Mucosa of descending colon (tissue), 3 donors: ENCODE measurements around the gene NUB1. TPM values are rescaled to one million over a fixed set of nuclear protein-coding genes. Genes with fewer than 3 reads are reported as not detected.

Experiments
- ATAC-seq: fragments of 200-7000 bp; cut with Tn5 transposase; one replicate; pipeline ENCODE4 v1.9.1; 2020; ENCODE audit warnings: mild to moderate bottlenecking, moderate library complexity
- DNase-seq, 3 donors: peaks; one replicate each; pipeline ENCODE4 v3.0.0-alpha.2; 2020
- H3K36me3 ChIP-seq: fragments of 200-600 bp; one replicate; pipeline ENCODE4 v1.8.0; 2021; ENCODE audit warnings: low read depth, mild to moderate bottlenecking
- H3K4me1 ChIP-seq: fragments of 200-600 bp; one replicate; pipeline ENCODE4 v1.8.0; 2021; ENCODE audit warnings: low read depth, mild to moderate bottlenecking
- H3K4me3 ChIP-seq: fragments of 200-600 bp; one replicate; pipeline ENCODE4 v1.8.0; 2021; ENCODE audit warnings: mild to moderate bottlenecking
- H3K9me3 ChIP-seq: fragments of 200-600 bp; one replicate; pipeline ENCODE4 v1.8.0; 2021; ENCODE audit warnings: mild to moderate bottlenecking
- intact Hi-C, 2 donors: fragments of 100-400 bp; cut with DNase I in 1 of 2; cut with micrococcal nuclease in 1 of 2; formaldehyde crosslinking; loops; one replicate each; pipeline versions ENCODE4 v1.11.0 to v1.11.1; 2022; cut with DNase I, micrococcal nuclease
- total RNA-seq, 3 donors: library from RNA; stranded (reverse); fragmentation: NEBNext Ultra II Directional in 2 of 3; extraction: Animal tissue kit (Norgen Biotek cat#: 25700) in 2 of 3; gene quantifications; one replicate each; pipeline versions ENCODE4 v1.2.1 to v1.2.4, GENCODE V29; 2021 to 2023
- TF ChIP-seq, protein P1 (sequence below): fragments of 200-600 bp; IDR thresholded peaks from one replicate; pipeline ENCODE4 v1.8.0; 2022; ENCODE audit warnings: antibody characterized with exemption, mild to moderate bottlenecking
- donor health status: DM: no; HTN: no; CAD: no; lungs with moderate emphysema.
- donor health status: DM: no; HTN: no; CAD: no.
- donor health status: DM: no; HTN: yes; CAD: no.

Gene NUB1
- total RNA-seq, 3 donors from 2014 or later, result 66.2 to 77.5 (median 76.9) TPM

DNA sequence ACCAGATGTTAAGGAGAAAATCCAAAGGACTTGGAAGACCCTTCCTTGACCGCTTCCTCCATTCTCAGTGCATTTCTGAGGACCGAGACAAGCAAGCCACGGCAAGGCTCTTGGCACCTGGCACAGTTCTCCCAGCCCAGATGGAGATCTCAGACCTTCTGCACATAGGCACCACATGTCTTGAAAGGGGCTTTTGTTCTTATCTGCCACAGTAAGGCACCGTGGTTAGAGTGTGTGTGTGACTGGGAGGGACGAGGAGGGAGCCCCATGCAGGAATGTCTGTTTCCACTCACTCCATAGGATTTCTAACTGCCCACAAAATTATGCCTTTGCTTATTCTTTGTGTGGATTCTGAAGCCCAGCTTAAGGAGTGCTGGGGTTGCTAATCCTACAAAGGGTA, 78.5 kb downstream of the NUB1 start:
- no peaks in the 10 kb centered on the region for H3K36me3 ChIP-seq
- peaks cover 5% of the 10 kb centered on the region for H3K9me3 ChIP-seq
- intact Hi-C loops, result no loop called here
- ATAC-seq (no peak), DNase-seq (no peak)
- TF ChIP-seq, protein P1, sequence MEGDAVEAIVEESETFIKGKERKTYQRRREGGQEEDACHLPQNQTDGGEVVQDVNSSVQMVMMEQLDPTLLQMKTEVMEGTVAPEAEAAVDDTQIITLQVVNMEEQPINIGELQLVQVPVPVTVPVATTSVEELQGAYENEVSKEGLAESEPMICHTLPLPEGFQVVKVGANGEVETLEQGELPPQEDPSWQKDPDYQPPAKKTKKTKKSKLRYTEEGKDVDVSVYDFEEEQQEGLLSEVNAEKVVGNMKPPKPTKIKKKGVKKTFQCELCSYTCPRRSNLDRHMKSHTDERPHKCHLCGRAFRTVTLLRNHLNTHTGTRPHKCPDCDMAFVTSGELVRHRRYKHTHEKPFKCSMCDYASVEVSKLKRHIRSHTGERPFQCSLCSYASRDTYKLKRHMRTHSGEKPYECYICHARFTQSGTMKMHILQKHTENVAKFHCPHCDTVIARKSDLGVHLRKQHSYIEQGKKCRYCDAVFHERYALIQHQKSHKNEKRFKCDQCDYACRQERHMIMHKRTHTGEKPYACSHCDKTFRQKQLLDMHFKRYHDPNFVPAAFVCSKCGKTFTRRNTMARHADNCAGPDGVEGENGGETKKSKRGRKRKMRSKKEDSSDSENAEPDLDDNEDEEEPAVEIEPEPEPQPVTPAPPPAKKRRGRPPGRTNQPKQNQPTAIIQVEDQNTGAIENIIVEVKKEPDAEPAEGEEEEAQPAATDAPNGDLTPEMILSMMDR, result no peak
- no peak overlapping the region for H3K4me3 ChIP-seq
- no peaks in the 10 kb centered on the region for H3K4me1 ChIP-seq

DNA sequence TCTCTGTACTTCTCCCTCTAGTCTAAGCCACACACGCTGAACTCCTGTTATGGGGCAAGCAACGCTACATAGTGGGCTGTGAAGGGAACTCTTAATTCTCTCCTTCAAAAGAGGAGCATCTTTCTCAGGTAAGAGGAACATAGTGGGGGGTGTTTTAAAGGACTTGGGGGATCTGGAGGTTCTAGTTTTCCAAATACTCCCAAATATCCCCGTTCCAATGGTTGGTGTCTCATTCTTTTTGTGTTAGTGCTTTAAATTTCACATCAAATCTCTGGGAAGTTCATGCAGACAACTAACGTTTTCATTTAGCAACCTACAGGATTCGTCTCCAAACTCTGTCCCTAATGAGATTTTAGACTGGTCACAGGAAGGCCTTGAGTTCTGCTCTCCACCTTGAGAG, 80.6 kb downstream of the NUB1 start:
- Histone ChIP-seq H3K9me3 (peaks cover 5% of the 10 kb centered on the region), H3K4me3 (no peak overlapping the region), H3K36me3 (no peaks in the 10 kb centered on the region), H3K4me1 (peaks cover 4% of the 10 kb centered on the region)
- intact Hi-C loops, result no loop called here
- DNase-seq (no peak), ATAC-seq (no peak)
- TF ChIP-seq, protein P1, result no peak

DNA sequence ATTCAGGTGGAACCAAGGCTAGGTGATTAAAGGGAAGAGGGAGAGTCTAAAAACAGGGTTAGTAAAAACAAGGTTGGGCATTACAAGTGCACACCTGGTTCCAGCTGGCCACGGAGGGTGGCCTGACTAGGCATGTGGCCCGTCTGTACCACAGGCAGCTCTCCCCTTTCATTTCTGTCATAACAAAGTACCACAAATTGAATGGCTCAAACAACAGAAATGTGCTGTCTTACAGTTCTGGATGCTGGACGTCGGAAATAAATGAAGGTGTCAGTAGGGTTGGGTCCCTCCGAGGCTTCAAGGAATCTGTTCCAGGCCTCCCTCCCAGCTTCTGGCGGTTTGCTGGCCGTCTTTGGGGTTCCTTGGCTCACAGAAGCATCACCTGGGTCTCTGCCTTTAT, 81.6 kb downstream of the NUB1 start:
- H3K9me3 ChIP-seq, result peaks cover 5% of the 10 kb centered on the region
- peaks cover 4% of the 10 kb centered on the region for H3K4me1 ChIP-seq
- DNase-seq, result no peak
- H3K36me3 ChIP-seq, result no peaks in the 10 kb centered on the region
- intact Hi-C loops, result no loop called here
- ATAC-seq, result no peak
- H3K4me3 ChIP-seq, result no peak overlapping the region
- TF ChIP-seq, protein P1, result no peak

DNA sequence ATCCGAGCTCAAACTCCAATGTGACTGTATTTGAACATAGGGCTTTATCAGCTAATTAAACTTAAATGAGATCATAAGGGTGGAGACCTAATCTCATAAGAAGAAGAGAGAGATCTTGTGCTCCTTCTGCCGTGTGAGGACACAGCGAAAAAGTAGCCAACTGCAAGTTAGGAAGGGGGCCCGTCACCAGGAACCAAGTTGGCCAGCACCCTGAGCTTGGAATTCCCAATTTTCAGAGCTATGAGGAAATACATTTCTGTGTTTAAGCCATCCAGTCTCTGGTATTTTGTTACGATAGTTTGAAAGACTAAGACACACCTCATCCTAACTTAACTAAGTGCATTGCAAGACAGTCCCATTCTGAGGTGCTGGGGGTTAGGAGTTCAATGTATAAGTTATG, 82.3 kb downstream of the NUB1 start:
- no peak overlapping the region for H3K4me3 ChIP-seq
- H3K36me3 ChIP-seq, result no peaks in the 10 kb centered on the region

DNA sequence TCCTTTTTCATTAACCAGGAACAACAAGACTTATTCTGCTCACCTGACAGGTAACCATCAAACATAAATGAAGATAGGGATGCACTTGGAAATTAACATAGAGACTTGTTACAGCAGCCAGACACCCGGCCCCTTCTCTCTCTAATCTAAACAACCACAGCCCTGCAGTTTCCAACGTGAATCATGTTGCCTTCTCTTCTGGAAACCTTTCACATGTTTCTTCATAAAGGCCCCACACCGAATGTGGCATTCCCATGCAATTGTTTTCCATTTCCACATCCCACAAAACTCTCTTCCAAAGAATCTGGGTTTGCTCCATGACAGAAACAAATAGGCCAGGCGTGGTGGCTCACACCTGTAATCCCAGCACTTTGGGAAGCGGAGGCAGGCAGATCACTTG, 83.2 kb downstream of the NUB1 start:
- no peaks in the 10 kb centered on the region for H3K36me3 ChIP-seq
- DNase-seq (no peak), ATAC-seq (no peak)
- intact Hi-C loops, result no loop called here
- peaks cover 2% of the 10 kb centered on the region for H3K9me3 ChIP-seq
- no peak overlapping the region for H3K4me3 ChIP-seq
- peaks cover 4% of the 10 kb centered on the region for H3K4me1 ChIP-seq
- TF ChIP-seq, protein P1, result no peak

More for the DNA sequence above, 82.3 kb downstream of the NUB1 start:
- Histone ChIP-seq H3K9me3 (peaks cover 4% of the 10 kb centered on the region), H3K4me1 (peaks cover 4% of the 10 kb centered on the region)
- intact Hi-C loops, result no loop called here
- ATAC-seq (no peak), DNase-seq (no peak)
- TF ChIP-seq, protein P1, result no peak
